GM23248 (cell line): Measurements from ENCODE around the gene VEGFB. TPM values are rescaled to one million over a fixed set of nuclear protein-coding genes. Genes with fewer than 3 reads are reported as not detected.

Experiments used
- DNase-seq: peaks from one replicate; pipeline ENCODE4 v3.0.0-alpha.2; 2015
- H2AFZ ChIP-seq: fragments of 200-600 bp; sonication (generic); 2 replicates; pipeline ENCODE4 v1.6.1; 2016; ENCODE audit warnings: antibody characterized with exemption
- H3F3A ChIP-seq: fragments of 200-600 bp; sonication (generic); 2 replicates; pipeline ENCODE4 v1.6.1; 2016; ENCODE audit warnings: mild to moderate bottlenecking, antibody characterized with exemption, mixed run types; ENCODE audit not compliant: insufficient read depth
- H3K27ac ChIP-seq: fragments of 200-600 bp; sonication (generic); 2 replicates; pipeline ENCODE4 v1.5.1; 2016; ENCODE audit warnings: mild to moderate bottlenecking
- H3K27me3 ChIP-seq: fragments of 200-600 bp; sonication (generic); replicated peaks from 2 replicates; pipeline ENCODE4 v1.6.1; 2016; ENCODE audit warnings: mild to moderate bottlenecking; ENCODE audit not compliant: insufficient read depth
- H3K36me3 ChIP-seq: fragments of 200-600 bp; sonication (generic); 2 replicates; pipeline ENCODE4 v1.6.1; 2016; ENCODE audit warnings: low read depth, mild to moderate bottlenecking
- H3K4me1 ChIP-seq: fragments of 200-600 bp; sonication (generic); 2 replicates; pipeline ENCODE4 v1.6.1; 2016; ENCODE audit warnings: mild to moderate bottlenecking; ENCODE audit not compliant: insufficient read depth
- H3K4me2 ChIP-seq: fragments of 200-600 bp; sonication (generic); one replicate; pipeline ENCODE4 v1.6.1; 2016; ENCODE audit warnings: mild to moderate bottlenecking; ENCODE audit not compliant: unreplicated experiment
- H3K4me3 ChIP-seq: fragments of 200-600 bp; sonication (generic); 2 replicates; pipeline ENCODE4 v1.5.1; 2016; ENCODE audit warnings: mild to moderate bottlenecking
- H3K79me2 ChIP-seq: fragments of 200-600 bp; sonication (generic); 2 replicates; pipeline ENCODE4 v1.6.1; 2016; ENCODE audit warnings: mild to moderate bottlenecking; ENCODE audit not compliant: insufficient read depth
- H3K9ac ChIP-seq: fragments of 200-600 bp; sonication (generic); 2 replicates; pipeline ENCODE4 v1.6.1; 2016; ENCODE audit warnings: mild to moderate bottlenecking
- H3K9me2 ChIP-seq: fragments of 200-600 bp; sonication (generic); 2 replicates; pipeline ENCODE4 v1.6.1; 2016; ENCODE audit warnings: mixed run types, mild to moderate bottlenecking, moderate library complexity; ENCODE audit not compliant: insufficient read depth
- H3K9me3 ChIP-seq: fragments of 200-600 bp; sonication (generic); one replicate; pipeline ENCODE4 v1.6.1; 2017; ENCODE audit warnings: low read depth
- H4K20me1 ChIP-seq: fragments of 200-600 bp; sonication (generic); 2 replicates; pipeline ENCODE4 v1.6.0; 2016; ENCODE audit not compliant: insufficient read depth
- EZH2 ChIP-seq: fragments of 200-600 bp; sonication (generic); IDR thresholded peaks from 2 replicates; pipeline ENCODE4 v1.6.1; 2018; ENCODE audit warnings: antibody characterized with exemption, mild to moderate bottlenecking; ENCODE audit not compliant: insufficient read depth, poor library complexity, severe bottlenecking
- EZH2phosphoT487 ChIP-seq: fragments of 200-600 bp; sonication (generic); IDR thresholded peaks from 2 replicates; pipeline ENCODE4 v1.6.1; 2018; ENCODE audit warnings: antibody characterized with exemption, moderate library complexity, mild to moderate bottlenecking, low read depth; ENCODE audit not compliant: insufficient read depth
- WGBS, 2 experiments: methylation state at CpG; one replicate each; pipeline ENCODE4 v1.1.6; 2015 to 2017; ENCODE audit warnings: low lambda C conversion rate in 2 of 2, low coverage in 1 of 2; ENCODE audit errors: missing lambda C conversion rate in 2 of 2; 5-methylcytosine and 5-hydroxymethylcytosine counted together
- in situ Hi-C: fragments of 300-500 bp; cut with MboI; formaldehyde crosslinking; loops from 2 replicates; pipeline ENCODE4 v1.15.0; 2020
- polyA plus RNA-seq: library from polyadenylated mRNA; unstranded; fragments of >200 nt; fragmentation: Nextera tagmentation; extraction: Ambion mirVana; gene quantifications from 2 replicates; pipeline ENCODE4 v1.2.1, GENCODE V29; 2016
- total RNA-seq: library from RNA; depleted of rRNA; stranded (reverse); fragments of >200 nt; shearing (Covaris generic); gene quantifications from 2 replicates; pipeline ENCODE4 v1.2.3, GENCODE V29; 2014

VEGFB gene
- total and polyA plus RNA-seq, 2 experiments from 2014 or later = 21.6 to 27.8 TPM

DNA sequence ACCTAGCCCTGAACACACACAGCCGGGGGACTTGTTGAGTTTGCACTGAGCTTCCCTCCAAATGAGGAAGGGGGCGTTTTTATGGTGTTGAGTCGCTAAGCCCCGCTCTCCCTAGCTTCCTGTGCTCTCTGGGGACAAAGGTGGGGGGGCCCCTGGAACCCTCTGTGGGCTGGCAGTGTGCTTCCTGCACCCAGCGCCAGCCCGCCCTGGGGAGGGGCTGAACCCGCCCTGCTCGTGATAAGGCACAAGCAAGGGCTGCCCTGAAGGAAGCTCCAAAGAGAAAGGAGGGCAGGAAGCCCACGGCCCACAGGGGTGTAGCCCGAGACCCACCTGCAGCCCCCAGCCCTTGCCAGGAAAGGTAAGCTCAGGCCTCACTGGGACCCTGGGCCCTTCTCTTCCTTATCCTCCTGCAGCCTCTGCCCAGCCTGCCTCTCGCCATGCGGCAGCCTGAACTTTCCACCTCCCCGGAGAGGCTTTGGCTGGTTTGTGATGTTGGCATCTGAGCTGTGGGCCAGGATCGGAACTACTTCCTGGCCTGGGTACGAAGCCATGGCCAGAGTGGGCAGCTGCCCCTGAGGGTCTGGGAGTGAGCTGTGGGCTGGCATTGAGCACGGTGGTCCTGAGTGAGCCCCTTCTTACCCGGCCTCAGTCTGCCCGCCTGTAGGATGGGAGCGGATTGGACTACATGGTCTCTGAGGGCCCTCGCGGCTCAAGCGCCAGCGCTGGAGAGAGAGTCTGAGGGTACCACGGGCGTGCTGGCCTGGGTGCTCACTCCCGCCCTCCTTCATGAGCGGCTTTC, 27.7 kb upstream of the VEGFB start, which contains the start of gene FERMT3:
Gene FERMT3 (plus strand): TSS at position 265 of the 799 bp plus-strand sequence. CDS start 644 bp downstream, outside the sequence.
- H3K27ac ChIP-seq = peak within 1 kb of the TSS; percentile 59
- no peak for DNase-seq
- H3K4me3 ChIP-seq = peak within 1 kb of the TSS; percentile 36; the same call in 1 of the 2 replicates
- H3F3A ChIP-seq = peaks cover 14% of the 10 kb centered on the region
- peaks cover 6% of the 10 kb centered on the region; the same call in 1 of the 2 replicates for H3K36me3 ChIP-seq
- no peaks in the 10 kb centered on the region for H3K79me2 ChIP-seq
- peak within 1 kb of the TSS; percentile 49 for H2AFZ ChIP-seq
- H3K4me1 ChIP-seq = peaks cover 13% of the 10 kb centered on the region
- in situ Hi-C loops = no loop called here
- peak within 1 kb of the TSS; percentile 70 for H3K9ac ChIP-seq
- WGBS, 2 experiments = 91 to 92% methylated on average over 26 to 27 of the region's 27 CpGs
- no peaks in the 10 kb centered on the region for H3K9me2 ChIP-seq
- H3K9me3 ChIP-seq = no peaks in the 10 kb centered on the region
- TF ChIP-seq EZH2 (no peak), EZH2phosphoT487 (no peak)
- no peaks in the 10 kb centered on the region for H4K20me1 ChIP-seq
- H3K27me3 ChIP-seq = no peaks in the 10 kb centered on the region
- H3K4me2 ChIP-seq = peak within 1 kb of the TSS; percentile 45

DNA sequence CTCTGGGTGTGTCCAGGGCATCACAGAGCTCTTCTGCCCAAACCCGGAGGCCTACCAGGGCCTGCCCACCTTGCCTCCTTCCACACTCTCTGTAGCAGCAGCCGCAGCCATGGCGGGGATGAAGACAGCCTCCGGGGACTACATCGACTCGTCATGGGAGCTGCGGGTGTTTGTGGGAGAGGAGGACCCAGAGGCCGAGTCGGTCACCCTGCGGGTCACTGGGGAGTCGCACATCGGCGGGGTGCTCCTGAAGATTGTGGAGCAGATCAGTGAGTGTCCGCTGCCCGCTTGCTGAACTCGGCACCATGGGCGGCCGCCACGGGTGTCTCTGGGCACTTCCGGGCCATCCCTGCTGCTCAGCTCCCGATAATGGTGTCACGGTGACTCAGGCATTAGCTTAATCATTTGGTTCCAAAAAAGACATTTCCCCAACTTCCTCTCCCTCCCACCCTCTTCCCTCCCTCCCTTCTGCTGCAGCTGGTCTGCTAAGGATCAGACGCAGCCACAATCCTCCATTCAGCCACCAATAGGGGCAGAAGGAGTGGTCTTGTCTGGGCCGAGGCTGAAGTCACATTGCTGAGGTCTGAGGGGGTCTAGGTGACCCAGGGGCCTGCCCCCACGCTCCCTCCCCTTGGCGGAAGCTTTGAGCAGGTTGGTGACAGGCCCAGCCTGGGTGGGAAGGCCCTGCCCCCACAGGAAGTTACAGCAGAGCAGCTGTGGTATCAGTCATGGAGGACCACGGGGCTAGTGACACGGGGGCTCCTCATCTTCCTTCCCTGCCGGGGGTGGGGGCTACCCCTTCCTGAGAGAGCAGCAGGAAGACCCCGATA, 26.9 kb upstream of the VEGFB start:
- Histone ChIP-seq H3F3A (peaks cover 6% of the 10 kb centered on the region), H3K27ac (peak overlapping the region; percentile 59), H3K9me3 (no peaks in the 10 kb centered on the region), H3K79me2 (no peaks in the 10 kb centered on the region), H3K9ac (peak overlapping the region; percentile 70), H3K9me2 (no peaks in the 10 kb centered on the region), H3K4me3 (peak overlapping the region; percentile 36; the same call in 1 of the 2 replicates), H3K36me3 (no peaks in the 10 kb centered on the region), H3K4me2 (peak overlapping the region; percentile 45), H3K4me1 (peaks cover 13% of the 10 kb centered on the region), H2AFZ (peak overlapping the region; percentile 49), H3K27me3 (no peaks in the 10 kb centered on the region), H4K20me1 (no peaks in the 10 kb centered on the region)
- TF ChIP-seq EZH2 = no peak
- no peak for TF ChIP-seq EZH2phosphoT487
- peak; percentile 90 for DNase-seq
- WGBS, 2 experiments = 41 to 43% methylated on average over 25 to 30 of the region's 30 CpGs
- in situ Hi-C loops = no loop called here

DNA sequence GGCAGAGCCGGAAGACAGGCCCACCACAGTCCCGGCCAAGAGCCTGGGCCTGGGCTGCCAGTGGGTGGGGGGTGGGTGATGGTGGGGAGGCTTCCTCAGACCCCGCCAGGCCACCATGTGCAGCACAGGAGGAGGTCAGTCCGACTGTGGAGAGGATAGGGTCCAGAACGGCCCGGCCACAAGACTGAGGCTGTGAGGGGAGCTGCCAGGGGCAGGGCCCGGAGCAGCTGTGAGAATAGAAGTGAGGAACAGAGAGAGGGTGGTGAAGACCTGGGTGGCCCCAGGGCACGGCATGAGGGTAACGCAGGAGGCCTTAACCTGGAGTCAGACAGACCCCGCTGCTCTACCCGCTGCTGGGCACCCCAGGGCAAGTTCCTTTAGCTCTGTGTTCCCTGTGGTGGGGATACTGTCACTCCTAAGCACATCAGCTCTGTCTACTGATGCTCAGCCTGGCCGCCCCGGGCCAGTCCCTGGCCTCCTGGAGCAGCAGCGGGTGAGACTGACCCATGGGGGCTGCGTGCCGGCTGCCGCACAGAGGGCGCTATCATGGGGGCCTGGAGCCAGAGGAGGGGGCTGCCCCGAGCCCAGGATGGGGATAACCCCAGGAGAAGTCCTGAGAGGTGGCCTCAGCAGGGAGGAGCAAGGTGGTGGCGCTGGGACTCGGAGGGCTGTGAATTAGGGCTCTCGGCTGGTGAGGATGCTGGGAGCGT, 26.1 kb upstream of the VEGFB start:
- H3K4me1 ChIP-seq = peaks cover 13% of the 10 kb centered on the region
- TF ChIP-seq EZH2 (no peak), EZH2phosphoT487 (no peak)
- H3K9me2 ChIP-seq = no peaks in the 10 kb centered on the region
- in situ Hi-C loops = no loop called here
- no peak overlapping the region for H3K4me3 ChIP-seq
- H3K27ac ChIP-seq = peak overlapping the region; percentile 59
- H3K79me2 ChIP-seq = no peaks in the 10 kb centered on the region
- H3K27me3 ChIP-seq = no peaks in the 10 kb centered on the region
- H3K36me3 ChIP-seq = no peaks in the 10 kb centered on the region
- no peak for DNase-seq
- peaks cover 3% of the 10 kb centered on the region; the same call in 1 of the 2 replicates for H3F3A ChIP-seq
- no peaks in the 10 kb centered on the region for H4K20me1 ChIP-seq
- peak overlapping the region; percentile 45 for H3K4me2 ChIP-seq
- H2AFZ ChIP-seq = peak overlapping the region; percentile 49
- H3K9ac ChIP-seq = peak overlapping the region; percentile 70
- H3K9me3 ChIP-seq = no peaks in the 10 kb centered on the region
- 71 to 84% methylated on average over 18 to 23 of the region's 23 CpGs for WGBS, 2 experiments
